SK-N-MC (cell line): Measurements from ENCODE around the gene IRAK3.

Source experiments
- EZH2 ChIP-seq: fragments of 200-600 bp; sonication (generic); IDR thresholded peaks from one replicate; pipeline ENCODE4 v1.6.1; 2017; ENCODE audit warnings: antibody characterized with exemption
- FOXP2 ChIP-seq: optimal IDR thresholded peaks from 2 replicates; pipeline ENCODE3; 2011; ENCODE audit warnings: mild to moderate bottlenecking, moderate library complexity; ENCODE audit not compliant: insufficient read depth; ENCODE audit errors: extremely low read length, control extremely low read depth
- POLR2AphosphoS5 ChIP-seq: IDR thresholded peaks from 2 replicates; pipeline ENCODE4 v1.6.1; 2012; ENCODE audit warnings: mild to moderate bottlenecking, low read depth, low read length, borderline replicate concordance

DNA sequence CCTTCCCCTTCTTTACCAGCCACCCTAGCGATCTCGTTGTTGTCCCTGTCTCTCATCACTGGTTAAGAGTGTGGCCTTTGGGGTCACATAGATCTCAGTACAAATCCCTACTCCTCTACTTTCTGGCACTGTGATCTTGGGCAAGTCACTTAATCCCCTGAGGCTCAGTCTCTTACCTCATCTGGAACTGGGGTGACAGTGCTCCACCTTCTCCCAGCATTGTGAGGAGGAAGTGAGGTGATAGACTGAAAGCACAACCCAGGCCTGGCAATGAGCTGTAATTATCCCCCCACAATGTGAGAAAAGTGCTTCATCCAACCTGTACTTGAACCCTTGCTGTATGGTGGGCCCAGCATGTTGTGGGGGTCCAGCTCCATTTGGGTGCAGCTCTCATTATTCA, 48.0 kb downstream of the IRAK3 start:
- no peak for TF ChIP-seq EZH2
- no peak for TF ChIP-seq POLR2AphosphoS5
- TF ChIP-seq FOXP2, result no peak
